Liver (tissue), 9 donors: Measurements from ENCODE around the gene NKD2. TPM values are rescaled to one million over a fixed set of nuclear protein-coding genes. Genes with fewer than 3 reads are reported as not detected.

Source experiments
- DNase-seq: peaks from one replicate; pipeline ENCODE4 v3.0.0-alpha.2; 2017; ENCODE audit warnings: low spot score
- H3K27ac ChIP-seq, 2 donors: one replicate each; pipeline ENCODE4 v1.7.0; 2013; ENCODE audit warnings: inconsistent platforms in 2 of 2, low read length in 2 of 2, control low read depth in 1 of 2, low read depth in 1 of 2, mild to moderate bottlenecking in 1 of 2
- H3K27me3 ChIP-seq, 4 donors: one replicate each; pipeline versions ENCODE4 v1.6.1 to v1.7.0; 2013; ENCODE audit warnings: low read length in 3 of 4, inconsistent platforms in 1 of 4, mild to moderate bottlenecking in 1 of 4, moderate library complexity in 1 of 4; ENCODE audit not compliant: control insufficient read depth in 4 of 4, insufficient read depth in 4 of 4
- H3K36me3 ChIP-seq, 4 donors: one replicate each; pipeline versions ENCODE4 v1.6.1 to v1.7.0; 2013; ENCODE audit warnings: low read length in 3 of 4, mild to moderate bottlenecking in 3 of 4, low read depth in 1 of 4, moderate library complexity in 1 of 4; ENCODE audit not compliant: control insufficient read depth in 4 of 4, insufficient read depth in 3 of 4
- H3K4me1 ChIP-seq, 4 donors: one replicate each; pipeline versions ENCODE4 v1.6.1 to v1.7.0; 2013; ENCODE audit warnings: low read length in 3 of 4, mild to moderate bottlenecking in 3 of 4, moderate library complexity in 1 of 4; ENCODE audit not compliant: control insufficient read depth in 4 of 4, insufficient read depth in 4 of 4
- H3K4me3 ChIP-seq, 3 donors: one replicate each; pipeline versions ENCODE4 v1.6.1 to v1.7.0; 2013; ENCODE audit warnings: low read length in 3 of 3, control low read depth in 1 of 3, low read depth in 1 of 3, mild to moderate bottlenecking in 1 of 3
- H3K9ac ChIP-seq, 2 donors: one replicate each; pipeline ENCODE4 v1.7.0; 2013; ENCODE audit warnings: low read length in 2 of 2, mild to moderate bottlenecking in 2 of 2, moderate library complexity in 2 of 2, control low read depth in 1 of 2, low read depth in 1 of 2
- H3K9me3 ChIP-seq, 4 donors: one replicate each; pipeline versions ENCODE4 v1.6.1 to v1.7.0; 2013; ENCODE audit warnings: low read length in 3 of 4; ENCODE audit not compliant: control insufficient read depth in 4 of 4
- ATF3 ChIP-seq: IDR thresholded peaks from 2 replicates; pipeline ENCODE4 v1.6.1; 2016; ENCODE audit warnings: antibody characterized with exemption
- CTCF ChIP-seq: fragments of 150-350 bp; IDR thresholded peaks from 2 replicates; pipeline ENCODE4 v1.5.1; 2017; ENCODE audit warnings: improper control_type of control experiment, low read depth, low read length; ENCODE audit not compliant: missing input control
- EGR1 ChIP-seq, 2 donors: IDR thresholded peaks; 2 replicates each; pipeline ENCODE4 v1.6.1; 2016 to 2018; ENCODE audit warnings: antibody characterized with exemption in 2 of 2, low read depth in 2 of 2
- FOXA2 ChIP-seq: IDR thresholded peaks from 2 replicates; pipeline ENCODE4 v1.6.1; 2016; ENCODE audit warnings: antibody characterized with exemption
- GABPA ChIP-seq, 2 donors: IDR thresholded peaks in 1 of 2; conservative IDR thresholded peaks in 1 of 2; 2 replicates each; pipeline ENCODE4 v1.6.1; 2016; ENCODE audit warnings: antibody characterized with exemption in 2 of 2, mild to moderate bottlenecking in 1 of 2, moderate library complexity in 1 of 2
- HNF4A ChIP-seq, 2 donors: conservative IDR thresholded peaks; 2 replicates each; pipeline ENCODE4 v1.6.1; 2016; ENCODE audit warnings: antibody characterized with exemption in 2 of 2, mild to moderate bottlenecking in 2 of 2
- HNF4G ChIP-seq: IDR thresholded peaks from 2 replicates; pipeline ENCODE4 v1.6.1; 2016; ENCODE audit warnings: antibody characterized with exemption
- JUND ChIP-seq, 2 donors: IDR thresholded peaks; 2 replicates each; pipeline ENCODE4 v1.6.1; 2016; ENCODE audit warnings: antibody characterized with exemption in 2 of 2
- MAX ChIP-seq: IDR thresholded peaks from 2 replicates; pipeline ENCODE4 v1.6.1; 2016; ENCODE audit warnings: antibody characterized with exemption
- NR2F2 ChIP-seq: IDR thresholded peaks from 2 replicates; pipeline ENCODE4 v1.6.1; 2016; ENCODE audit warnings: antibody characterized with exemption
- RAD21 ChIP-seq, 2 donors: IDR thresholded peaks; 2 replicates each; pipeline ENCODE4 v1.6.1; 2016; ENCODE audit warnings: antibody characterized with exemption in 2 of 2, mild to moderate bottlenecking in 2 of 2
- RXRA ChIP-seq, 2 donors: IDR thresholded peaks; 2 replicates each; pipeline ENCODE4 v1.6.1; 2017 to 2018; ENCODE audit warnings: antibody characterized with exemption in 2 of 2, mild to moderate bottlenecking in 1 of 2
- SP1 ChIP-seq: IDR thresholded peaks from 2 replicates; pipeline ENCODE4 v1.6.1; 2018; ENCODE audit warnings: antibody characterized with exemption, mild to moderate bottlenecking
- TAF1 ChIP-seq: conservative IDR thresholded peaks from 2 replicates; pipeline ENCODE4 v1.6.1; 2016; ENCODE audit warnings: antibody characterized with exemption, mild to moderate bottlenecking
- YY1 ChIP-seq: IDR thresholded peaks from 2 replicates; pipeline ENCODE4 v1.6.1; 2016; ENCODE audit warnings: antibody characterized with exemption, mild to moderate bottlenecking
- WGBS: extraction: QIAGEN DNeasy Blood & Tissue Kit; methylation state at CpG from one replicate; pipeline ENCODE4 v1.1.7; 2013; 5-methylcytosine and 5-hydroxymethylcytosine counted together
- polyA plus RNA-seq, 2 donors: library from polyadenylated mRNA; stranded (reverse) in 1 of 2; unstranded in 1 of 2; fragments of 200-250 nt in 1 of 2; fragments of >200 nt in 1 of 2; fragmentation: Nextera tagmentation in 1 of 2; extraction: Ambion mirVana in 1 of 2; gene quantifications; one replicate each; pipeline versions ENCODE4 v1.2.1 to v1.2.3, GENCODE V29; 2013 to 2015
- total RNA-seq, 2 donors: library from RNA; depleted of rRNA; stranded (reverse); fragments of >200 nt; gene quantifications; one replicate each; pipeline ENCODE4 v1.2.3, GENCODE V29; 2014
- TF ChIP-seq, protein P1 (sequence below): IDR thresholded peaks from 2 replicates; pipeline ENCODE4 v1.6.1; 2016; ENCODE audit warnings: antibody characterized with exemption
- TF ChIP-seq, protein P2 (sequence below): IDR thresholded peaks from 2 replicates; pipeline ENCODE4 v1.6.1; 2016; ENCODE audit warnings: antibody characterized with exemption, mild to moderate bottlenecking
- donor health status: healthy.
- donor health status: healthy.
- donor health status: healthy.
- donor health status: healthy.
- donor health status: healthy.

The NKD2 gene
- total and polyA plus RNA-seq, 4 donors = 0.09 to 1.3 (median 0.42) TPM

DNA sequence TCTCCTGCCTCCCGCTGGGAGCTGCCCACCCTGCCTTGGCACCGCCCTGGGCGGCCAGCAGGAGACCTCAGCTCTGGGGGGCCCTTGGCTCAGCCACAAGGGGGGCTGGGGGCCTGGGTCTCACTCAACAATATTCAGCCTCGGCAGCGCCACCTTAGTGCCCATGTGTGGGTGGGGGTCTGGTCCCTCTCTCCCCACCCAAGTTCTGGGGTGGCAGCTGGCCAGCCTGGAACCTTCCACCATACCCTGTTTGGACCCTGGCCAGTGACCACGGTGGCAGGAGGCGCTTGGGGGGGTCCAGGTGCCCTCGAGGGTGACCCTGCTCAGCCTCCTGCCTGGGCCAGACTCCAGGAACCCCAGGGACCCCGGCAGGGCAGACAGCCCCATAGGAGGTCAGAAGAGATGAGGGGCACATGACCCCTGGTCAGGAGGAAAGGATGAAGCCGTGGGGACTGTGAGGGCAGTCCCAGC lies 22.2 kb downstream of the NKD2 start:
- Histone ChIP-seq H3K4me3 (no peak overlapping the region), H3K9me3 (no peaks in the 10 kb centered on the region), H3K36me3 (no peaks in the 10 kb centered on the region), H3K27me3 (no peaks in the 10 kb centered on the region), H3K9ac (no peak overlapping the region), H3K4me1 (no peaks in the 10 kb centered on the region), H3K27ac (no peak overlapping the region)
- TF ChIP-seq, protein P1, sequence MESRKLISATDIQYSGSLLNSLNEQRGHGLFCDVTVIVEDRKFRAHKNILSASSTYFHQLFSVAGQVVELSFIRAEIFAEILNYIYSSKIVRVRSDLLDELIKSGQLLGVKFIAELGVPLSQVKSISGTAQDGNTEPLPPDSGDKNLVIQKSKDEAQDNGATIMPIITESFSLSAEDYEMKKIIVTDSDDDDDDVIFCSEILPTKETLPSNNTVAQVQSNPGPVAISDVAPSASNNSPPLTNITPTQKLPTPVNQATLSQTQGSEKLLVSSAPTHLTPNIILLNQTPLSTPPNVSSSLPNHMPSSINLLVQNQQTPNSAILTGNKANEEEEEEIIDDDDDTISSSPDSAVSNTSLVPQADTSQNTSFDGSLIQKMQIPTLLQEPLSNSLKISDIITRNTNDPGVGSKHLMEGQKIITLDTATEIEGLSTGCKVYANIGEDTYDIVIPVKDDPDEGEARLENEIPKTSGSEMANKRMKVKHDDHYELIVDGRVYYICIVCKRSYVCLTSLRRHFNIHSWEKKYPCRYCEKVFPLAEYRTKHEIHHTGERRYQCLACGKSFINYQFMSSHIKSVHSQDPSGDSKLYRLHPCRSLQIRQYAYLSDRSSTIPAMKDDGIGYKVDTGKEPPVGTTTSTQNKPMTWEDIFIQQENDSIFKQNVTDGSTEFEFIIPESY = no peak
- TF ChIP-seq, protein P2, sequence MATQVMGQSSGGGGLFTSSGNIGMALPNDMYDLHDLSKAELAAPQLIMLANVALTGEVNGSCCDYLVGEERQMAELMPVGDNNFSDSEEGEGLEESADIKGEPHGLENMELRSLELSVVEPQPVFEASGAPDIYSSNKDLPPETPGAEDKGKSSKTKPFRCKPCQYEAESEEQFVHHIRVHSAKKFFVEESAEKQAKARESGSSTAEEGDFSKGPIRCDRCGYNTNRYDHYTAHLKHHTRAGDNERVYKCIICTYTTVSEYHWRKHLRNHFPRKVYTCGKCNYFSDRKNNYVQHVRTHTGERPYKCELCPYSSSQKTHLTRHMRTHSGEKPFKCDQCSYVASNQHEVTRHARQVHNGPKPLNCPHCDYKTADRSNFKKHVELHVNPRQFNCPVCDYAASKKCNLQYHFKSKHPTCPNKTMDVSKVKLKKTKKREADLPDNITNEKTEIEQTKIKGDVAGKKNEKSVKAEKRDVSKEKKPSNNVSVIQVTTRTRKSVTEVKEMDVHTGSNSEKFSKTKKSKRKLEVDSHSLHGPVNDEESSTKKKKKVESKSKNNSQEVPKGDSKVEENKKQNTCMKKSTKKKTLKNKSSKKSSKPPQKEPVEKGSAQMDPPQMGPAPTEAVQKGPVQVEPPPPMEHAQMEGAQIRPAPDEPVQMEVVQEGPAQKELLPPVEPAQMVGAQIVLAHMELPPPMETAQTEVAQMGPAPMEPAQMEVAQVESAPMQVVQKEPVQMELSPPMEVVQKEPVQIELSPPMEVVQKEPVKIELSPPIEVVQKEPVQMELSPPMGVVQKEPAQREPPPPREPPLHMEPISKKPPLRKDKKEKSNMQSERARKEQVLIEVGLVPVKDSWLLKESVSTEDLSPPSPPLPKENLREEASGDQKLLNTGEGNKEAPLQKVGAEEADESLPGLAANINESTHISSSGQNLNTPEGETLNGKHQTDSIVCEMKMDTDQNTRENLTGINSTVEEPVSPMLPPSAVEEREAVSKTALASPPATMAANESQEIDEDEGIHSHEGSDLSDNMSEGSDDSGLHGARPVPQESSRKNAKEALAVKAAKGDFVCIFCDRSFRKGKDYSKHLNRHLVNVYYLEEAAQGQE = no peak
- TF ChIP-seq SP1 (no peak), HNF4G (no peak), FOXA2 (no peak), NR2F2 (no peak), HNF4A (conservative IDR thresholded peaks at IDR 0.05) (no peak), RXRA (IDR thresholded peaks at IDR 0.05) (no peak), EGR1 (IDR thresholded peaks at IDR 0.05; ENCODE audit: low read depth in 2 of 2) (no peak), CTCF (no peak), JUND (IDR thresholded peaks at IDR 0.05) (no peak), MAX (no peak), ATF3 (no peak), RAD21 (IDR thresholded peaks at IDR 0.05) (no peak), YY1 (no peak)
- DNase-seq = no peak
- 82% methylated on average over 10 of the region's 10 CpGs for WGBS

- no peak for DNase-seq
- TF ChIP-seq YY1 = no peak
- TF ChIP-seq FOXA2 = no peak
- no peak for TF ChIP-seq GABPA (IDR thresholded peaks at IDR 0.05 in 1 of 2, conservative IDR thresholded peaks at IDR 0.05 in 1 of 2)
- TF ChIP-seq MAX = no peak
- no peak for TF ChIP-seq RAD21 (IDR thresholded peaks at IDR 0.05)
- TF ChIP-seq CTCF = no peak
- no peak for TF ChIP-seq EGR1 (IDR thresholded peaks at IDR 0.05; ENCODE audit: low read depth in 2 of 2)
- TF ChIP-seq RXRA (IDR thresholded peaks at IDR 0.05) = no peak
- no peak for TF ChIP-seq TAF1
- TF ChIP-seq, protein P2 = no peak
Observed at GRCh38 chr5:1031306-1031959, 22.8 kb downstream of the NKD2 start.

More at GRCh38 chr5:1031306-1031959, 22.8 kb downstream of the NKD2 start:
- WGBS = 93% methylated on average over 19 of the region's 19 CpGs
- Histone ChIP-seq H3K4me1 (no peaks in the 10 kb centered on the region), H3K36me3 (no peaks in the 10 kb centered on the region), H3K27me3 (no peaks in the 10 kb centered on the region), H3K9me3 (no peaks in the 10 kb centered on the region), H3K4me3 (no peak overlapping the region), H3K27ac (no peak overlapping the region), H3K9ac (no peak overlapping the region)
